HCT116 (cell line): ENCODE measurements around the gene CCDC188.

Experiments used
- ATF3 ChIP-seq: IDR thresholded peaks from 2 replicates; pipeline ENCODE4 v1.6.1; 2012
- CTCF ChIP-seq, 3 experiments: fragments of 200-600 bp in 1 of 3; sonication (generic) in 1 of 3; IDR thresholded peaks in 2 of 3; conservative IDR thresholded peaks in 1 of 3; 2 replicates each; pipeline ENCODE4 v1.5.1; 2012 to 2017; ENCODE audit warnings: low read depth in 2 of 3, low read length in 2 of 3, antibody characterized with exemption in 1 of 3, borderline replicate concordance in 1 of 3, control low read depth in 1 of 3, mild to moderate bottlenecking in 1 of 3, mixed read lengths in 1 of 3, mixed run types in 1 of 3, moderate library complexity in 1 of 3; ENCODE audit not compliant: insufficient read depth in 1 of 3
- EGR1 ChIP-seq: IDR thresholded peaks from 2 replicates; pipeline ENCODE4 v1.6.1; 2012; ENCODE audit warnings: low read depth
- EZH2 ChIP-seq: fragments of 200-600 bp; sonication (generic); IDR thresholded peaks from 2 replicates; pipeline ENCODE4 v1.6.1; 2017; ENCODE audit warnings: antibody characterized with exemption, mixed run types
- MAX ChIP-seq: IDR thresholded peaks from 2 replicates; pipeline ENCODE4 v1.6.1; 2012
- POLR2A ChIP-seq: IDR thresholded peaks from 2 replicates; pipeline ENCODE4 v1.7.0; 2011; ENCODE audit warnings: borderline replicate concordance; ENCODE audit not compliant: insufficient read depth, insufficient read length; ENCODE audit errors: extremely low read depth
- POLR2AphosphoS5 ChIP-seq: IDR thresholded peaks from 2 replicates; pipeline ENCODE4 v1.6.1; 2011; ENCODE audit warnings: mild to moderate bottlenecking, low read depth, low read length, moderate library complexity
- RAD21 ChIP-seq: IDR thresholded peaks from 2 replicates; pipeline ENCODE4 v1.6.1; 2012; ENCODE audit warnings: low read depth, mild to moderate bottlenecking
- REST ChIP-seq: IDR thresholded peaks from 2 replicates; pipeline ENCODE4 v1.6.1; 2012; ENCODE audit warnings: low read depth
- SIN3A ChIP-seq: IDR thresholded peaks from 2 replicates; pipeline ENCODE4 v1.6.1; 2012; ENCODE audit warnings: low read depth
- SP1 ChIP-seq: IDR thresholded peaks from 2 replicates; pipeline ENCODE4 v1.6.1; 2012; ENCODE audit warnings: low read depth
- SRF ChIP-seq: IDR thresholded peaks from 2 replicates; pipeline ENCODE4 v1.6.1; 2012; ENCODE audit warnings: low read depth
- YY1 ChIP-seq: IDR thresholded peaks from 2 replicates; pipeline ENCODE4 v1.6.1; 2011; ENCODE audit warnings: low read length, low read depth, moderate library complexity, mild to moderate bottlenecking; ENCODE audit not compliant: insufficient replicate concordance; ENCODE audit errors: extremely low read depth
- ZBTB33 ChIP-seq: IDR thresholded peaks from 2 replicates; pipeline ENCODE4 v1.6.1; 2011; ENCODE audit warnings: mild to moderate bottlenecking, low read length, moderate library complexity; ENCODE audit not compliant: insufficient replicate concordance; ENCODE audit errors: extremely low read depth

GRCh38 chr22:20179455-20180244 lies 28.8 kb upstream of the CCDC188 start:
- TF ChIP-seq ATF3 (no peak), RAD21 (no peak), ZBTB33 (no peak), CTCF (IDR thresholded peaks at IDR 0.05 in 2 of 3, conservative IDR thresholded peaks at IDR 0.05 in 1 of 3; ENCODE audit: borderline replicate concordance in 1 of 3, insufficient read depth in 1 of 3, low read depth in 2 of 3, low read length in 2 of 3) (no peak), EZH2 (no peak), SRF (no peak), POLR2AphosphoS5 (no peak), YY1 (no peak), SIN3A (no peak), SP1 (no peak), REST (no peak), MAX (no peak), POLR2A (no peak), EGR1 (no peak)
